Activated T-cell treated with anti-CD3 and anti-CD28 coated beads for 48 hours (primary cell): ENCODE data around the gene SLC2A8.

Experiments used
- DNase-seq: peaks from one replicate; pipeline ENCODE4 v3.0.0-alpha.2; 2020; ENCODE audit warnings: low read depth

The SLC2A8 gene

DNA sequence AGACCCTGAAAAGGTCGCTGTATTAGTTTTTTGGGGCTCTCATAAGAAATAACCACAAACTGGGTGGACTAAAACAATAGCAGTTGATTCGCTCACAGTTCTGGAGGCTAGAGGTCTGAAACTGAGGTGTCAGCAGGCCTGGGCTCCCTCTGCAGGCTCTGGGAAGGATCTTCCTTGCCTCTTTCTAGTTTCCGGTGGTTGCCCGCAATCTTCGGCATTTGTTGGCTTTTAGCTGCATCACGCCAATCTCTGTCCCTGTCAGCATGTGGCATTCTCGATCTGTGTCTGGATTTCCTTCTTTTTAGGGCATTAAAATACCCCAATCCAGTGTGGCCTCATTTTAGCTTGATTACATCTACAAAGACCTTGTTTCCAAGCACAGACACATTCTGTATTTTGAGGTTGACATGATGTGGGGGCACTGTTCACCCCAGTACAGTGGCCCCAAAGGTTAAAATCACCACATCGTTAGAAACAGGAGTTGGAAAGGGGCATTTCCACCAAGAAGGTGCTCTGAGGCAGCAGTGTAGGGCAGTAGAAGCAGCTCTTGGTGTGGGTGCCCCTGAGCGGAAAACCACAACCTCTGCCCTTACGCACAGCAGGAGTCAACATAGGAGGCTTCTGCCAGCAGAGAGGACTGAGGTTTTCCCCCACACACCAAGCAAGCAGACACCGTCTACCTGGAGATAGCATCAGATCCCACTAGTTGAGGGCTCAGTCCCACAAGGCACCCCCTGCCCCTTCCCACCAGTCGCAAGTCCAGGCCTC is 40.7 kb downstream of the SLC2A8 start:
- DNase-seq, result no peak

DNA sequence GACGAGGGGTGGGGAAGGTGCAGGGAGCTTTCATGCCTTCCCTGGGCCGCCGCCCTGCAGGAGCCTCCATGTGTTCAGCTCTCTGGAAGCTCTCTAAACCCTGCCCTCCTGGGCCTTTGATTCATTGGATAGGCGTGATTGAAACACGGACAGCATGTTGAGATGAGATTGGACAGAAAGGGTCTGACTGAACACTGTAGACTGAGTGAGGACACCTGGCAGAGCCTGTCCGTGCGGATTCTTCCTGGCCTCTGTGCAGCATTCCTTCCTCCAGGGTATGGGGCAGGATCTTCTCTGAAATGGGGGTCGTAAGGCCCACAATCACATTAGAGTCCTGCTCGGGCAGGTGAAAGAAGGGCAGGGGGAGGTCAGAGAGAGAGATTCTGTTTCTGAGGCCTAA is 41.4 kb downstream of the SLC2A8 start:
- DNase-seq, result no peak

- DNase-seq, result no peak
These were observed 47.4 kb downstream of the SLC2A8 start for GRCh38 chr9:127444283-127444920.

GRCh38 chr9:127444921-127445850 is 48.2 kb downstream of the SLC2A8 start:
- no peak for DNase-seq

GRCh38 chr9:127445851-127446712 is 49.1 kb downstream of the SLC2A8 start:
- DNase-seq, result no peak

DNA sequence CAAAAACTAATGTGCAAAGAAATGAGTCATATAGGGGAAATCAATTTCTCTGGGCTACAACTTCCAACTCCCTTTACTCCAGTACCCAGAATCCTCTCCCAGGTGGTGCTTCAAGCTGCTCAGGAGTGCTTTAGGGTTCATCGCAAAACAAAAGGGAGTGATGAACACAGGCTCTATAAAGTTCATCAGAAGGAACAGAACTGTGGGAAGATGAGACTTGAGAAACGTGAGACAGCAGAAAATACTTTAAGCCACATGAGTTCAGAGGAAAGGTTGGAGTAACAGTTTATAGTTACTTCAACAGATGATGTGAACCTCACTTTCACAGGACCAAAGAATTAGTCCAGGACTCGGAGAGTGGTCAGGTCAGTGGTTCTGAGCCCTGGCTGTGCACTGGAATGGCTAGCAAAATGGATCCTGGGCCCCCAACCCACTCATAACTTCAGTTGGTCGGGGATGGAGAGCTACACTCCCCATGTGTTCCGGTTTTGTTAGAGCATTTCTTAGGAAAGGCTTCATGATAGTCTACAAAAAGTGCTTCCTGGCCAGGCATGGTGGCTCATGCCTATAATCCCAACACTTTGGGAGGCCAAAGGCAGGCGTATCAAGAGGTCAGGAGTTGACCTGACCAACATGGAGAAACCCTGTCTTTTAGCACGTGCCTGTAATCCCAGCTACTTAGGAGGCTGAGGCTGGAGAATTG is 49.9 kb downstream of the SLC2A8 start:
- no peak for DNase-seq

DNA sequence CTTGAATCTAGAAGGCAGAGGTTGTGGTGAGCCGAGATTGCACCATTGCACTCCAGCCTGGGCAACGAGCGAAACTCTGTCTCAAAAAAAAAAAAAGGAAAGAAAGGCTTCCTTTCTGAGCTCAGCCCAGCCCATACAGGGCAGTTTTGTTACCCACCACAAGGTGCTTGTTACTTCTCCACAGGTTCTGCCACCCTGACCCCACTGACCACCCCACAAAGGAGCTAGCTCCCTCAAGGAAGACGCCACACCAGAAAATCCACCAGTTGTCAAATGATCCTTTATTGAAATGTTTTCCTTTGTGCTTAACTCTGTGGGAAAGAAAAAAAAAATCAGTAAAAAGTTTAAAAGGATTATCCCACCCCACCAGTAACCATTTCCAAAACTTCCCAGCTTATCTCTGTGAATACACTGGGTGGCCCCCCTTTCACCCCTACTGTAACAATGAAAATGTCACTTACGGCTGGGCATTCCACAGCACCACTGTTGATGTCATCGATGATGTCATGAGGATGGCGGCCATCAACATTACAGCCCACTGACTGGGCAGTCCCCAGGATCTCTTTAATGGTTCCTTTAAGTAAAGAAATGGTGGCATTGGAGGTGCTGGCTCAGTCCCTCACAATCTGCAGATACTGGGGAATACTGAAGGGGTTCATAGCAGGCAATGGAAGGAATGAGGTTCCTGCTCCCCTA is 50.6 kb downstream of the SLC2A8 start:
- no peak for DNase-seq

DNA sequence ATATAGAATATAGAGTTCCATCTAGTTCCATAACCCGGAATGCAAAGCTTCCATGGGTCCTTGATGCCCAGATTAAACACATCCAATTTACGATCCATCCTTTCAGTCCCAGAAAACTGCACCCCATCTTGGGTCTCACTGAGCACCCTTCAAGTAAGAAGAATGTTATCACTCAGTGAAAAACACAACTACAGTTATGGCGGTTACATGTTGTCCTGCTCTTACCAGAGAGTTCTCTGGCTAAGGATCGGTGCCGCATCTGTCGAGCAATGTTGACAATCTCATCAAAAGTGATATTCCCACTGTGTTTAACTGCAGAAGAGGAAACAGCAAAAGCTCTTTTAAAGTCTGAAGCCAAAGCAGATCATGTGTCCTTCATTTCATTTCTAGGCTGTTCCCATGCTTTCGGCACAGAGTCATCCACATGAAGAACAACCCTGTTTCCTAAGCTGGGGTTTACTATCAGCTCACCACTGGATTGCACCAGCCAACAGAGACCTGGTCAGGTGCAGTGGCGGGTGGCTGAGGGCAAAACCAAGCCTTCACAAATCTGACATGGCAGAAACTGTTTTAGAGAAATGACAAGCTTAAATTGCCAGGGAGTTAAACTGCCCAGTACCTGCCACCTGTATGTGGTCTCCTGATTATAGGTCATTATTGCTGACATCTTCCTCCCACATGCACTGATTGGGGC is 51.3 kb downstream of the SLC2A8 start:
- DNase-seq, result no peak

GRCh38 chr9:127449332-127449966 is 52.5 kb downstream of the SLC2A8 start:
- DNase-seq, result no peak

GRCh38 chr9:127450243-127450760 is 53.3 kb downstream of the SLC2A8 start:
- no peak for DNase-seq

DNA sequence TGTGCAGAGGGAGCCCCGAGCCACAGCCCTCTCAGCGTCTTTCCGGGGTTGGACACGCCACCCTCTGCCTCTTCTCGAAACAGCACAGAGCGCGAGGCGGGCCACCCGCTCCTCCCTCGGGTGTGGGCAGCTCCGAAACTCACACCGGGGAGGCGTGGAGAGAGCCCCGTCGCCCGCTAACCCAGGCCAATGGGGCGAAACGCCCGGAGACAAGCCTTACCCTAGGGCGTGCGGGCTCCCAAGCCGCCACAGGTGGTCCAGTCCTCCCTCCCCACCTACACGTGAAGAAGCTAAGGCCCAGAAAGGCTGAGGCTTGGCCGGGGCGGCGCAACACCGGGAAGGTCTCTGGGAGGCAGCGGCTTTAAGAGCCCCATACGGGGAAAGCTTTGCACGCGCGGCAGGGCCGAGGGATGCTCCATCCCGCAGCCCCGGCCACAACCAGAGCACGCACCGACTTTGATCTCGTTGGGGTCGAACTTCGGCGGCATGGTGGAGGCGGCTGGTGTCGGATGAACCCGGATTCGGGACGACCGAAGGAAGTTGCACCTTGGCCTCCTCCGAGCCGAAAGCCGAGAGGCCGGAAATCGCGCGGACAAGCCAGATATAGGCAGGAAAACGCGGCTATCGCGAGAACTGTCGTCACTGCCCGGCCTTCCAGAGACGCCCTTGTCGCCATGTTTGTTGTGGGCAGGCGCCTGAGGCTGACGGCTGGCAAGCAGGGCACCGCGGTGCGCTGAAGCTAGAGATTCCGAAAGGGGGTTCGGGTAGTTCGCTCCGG is 54.0 kb downstream of the SLC2A8 start, which contains the start of the genes LRSAM1 and RPL12:
Gene LRSAM1 (plus strand): TSS at position 681 of the 778 bp plus-strand sequence. CDS start 3,018 bp downstream, outside the sequence.
Gene RPL12 (minus strand): TSS at position 577 of the 778 bp plus-strand sequence. CDS start 89 bp downstream, at position 488.
- DNase-seq, result peak; percentile 94

DNA sequence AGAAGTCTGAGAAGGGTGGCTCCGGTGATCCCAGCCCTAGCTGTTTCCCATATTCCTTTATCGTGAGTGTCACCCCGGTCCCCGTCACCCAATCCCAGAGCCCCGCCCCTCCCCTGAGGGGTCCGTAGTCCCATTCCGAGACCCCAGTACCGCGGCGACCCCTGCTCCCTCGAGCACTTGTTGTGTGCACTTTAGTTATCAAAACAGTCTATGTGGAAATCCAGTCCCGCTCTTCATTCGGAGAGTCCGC is 54.6 kb downstream of the SLC2A8 start:
- no peak for DNase-seq

- DNase-seq, result peak; percentile 60
These were observed 55.1 kb downstream of the SLC2A8 start for GRCh38 chr9:127451858-127452656.

DNA sequence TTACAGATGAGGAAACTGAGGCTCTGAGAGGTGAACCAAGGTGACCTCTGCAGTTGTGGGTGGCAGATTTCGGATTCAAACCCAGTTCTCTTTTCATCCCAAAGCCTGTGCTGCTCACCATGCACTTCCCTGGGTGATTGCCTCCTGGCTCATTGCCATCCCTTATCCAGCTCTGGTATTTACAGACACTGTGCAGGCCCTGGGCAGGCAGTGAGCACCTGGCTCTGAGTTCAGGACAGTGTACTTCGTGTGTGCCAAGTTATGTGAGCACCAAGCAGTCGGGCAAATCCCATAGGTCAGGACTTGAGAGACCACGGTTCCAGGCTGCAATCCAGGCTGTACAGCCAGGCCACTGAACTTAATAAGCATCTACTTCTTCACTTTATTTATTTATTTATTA is 55.7 kb downstream of the SLC2A8 start:
- DNase-seq, result no peak

- no peak for DNase-seq
These were observed 58.5 kb downstream of the SLC2A8 start for GRCh38 chr9:127455324-127455992.

- DNase-seq, result no peak
These were observed 60.4 kb downstream of the SLC2A8 start for GRCh38 chr9:127457191-127457878.
